ENCODE data around the gene MBNL3. TPM values are rescaled to one million over a fixed set of nuclear protein-coding genes. Genes with fewer than 3 reads are reported as not detected.

MBNL3 gene
- total RNA-seq (2014; rRNA removed; shearing (Covaris generic)), result 1.6 and 3.1 TPM in 2 replicates

GRCh38 chrX:132488819-132489577, at the start of gene MBNL3:
Gene MBNL3 (minus strand): TSS chrX:132489038. CDS start chrX:132439611, 49,427 bp downstream.

All from A375 (cell line).